AG04450 (cell line): Measurements from ENCODE around the gene GTF3C1. TPM values are rescaled to one million over a fixed set of nuclear protein-coding genes. Genes with fewer than 3 reads are reported as not detected.
"Not testable (repeated sequence)": the region's sequence is repeated elsewhere in the genome, so short reads cannot be mapped to it uniquely, and the experiment has no call there.

Source experiments
- CTCF ChIA-PET: fragments of 300-600, 350-600 bp; formaldehyde crosslinking; extraction: SDS; loops from one replicate; lab custom pipeline; 2022; ENCODE audit warnings: antibody characterized with exemption, inconsistent platforms; lab: Charles Lee
- POLR2A ChIA-PET: fragments of 350-600 bp; formaldehyde crosslinking; extraction: SDS; loops from one replicate; lab custom pipeline; 2021; ENCODE audit warnings: antibody characterized with exemption, inconsistent platforms; lab: Yijun Ruan, JAX
- DNase-seq: peaks from one replicate; pipeline ENCODE4 v3.0.0-alpha.2; 2011; ENCODE audit warnings: low read depth, low spot score
- H3K27ac ChIP-seq: one replicate; pipeline ENCODE4 v1.5.1; 2012; ENCODE audit warnings: low read depth, low read length, control low read depth
- H3K27me3 ChIP-seq: one replicate; pipeline ENCODE4 v1.6.0; 2012; ENCODE audit warnings: low read length; ENCODE audit not compliant: control insufficient read depth, insufficient read depth
- H3K4me3 ChIP-seq: 2 replicates; pipeline ENCODE4 v1.5.1; 2011; ENCODE audit warnings: mild to moderate bottlenecking, low read depth, low read length, control low read depth
- H3K9me3 ChIP-seq: 2 replicates; pipeline ENCODE4 v1.5.1; 2012; ENCODE audit warnings: low read length; ENCODE audit not compliant: control insufficient read depth, insufficient read depth
- CTCF ChIP-seq: IDR thresholded peaks from 2 replicates; pipeline ENCODE4 v1.5.1; 2011; ENCODE audit warnings: low read depth, low read length, control low read depth, inconsistent platforms
- polyA plus RNA-seq: library from polyadenylated mRNA; depleted of rRNA; stranded (reverse); fragments of >200 nt; gene quantifications from 2 replicates; pipeline ENCODE4 v1.2.3, GENCODE V29; 2011

The GTF3C1 gene
- polyA plus RNA-seq, 1 experiment = 40.2 TPM

- no peak for TF ChIP-seq CTCF
- no peak for DNase-seq
- Histone ChIP-seq H3K27me3 (no peaks in the 10 kb centered on the region), H3K9me3 (peaks cover 2% of the 10 kb centered on the region; the same call in 1 of the 2 replicates), H3K4me3 (no peak overlapping the region), H3K27ac (no peak overlapping the region)
- CTCF ChIA-PET = interaction anchor here (0.7 kb wide), 1 partner anchor 202 kb away, joined by 3 read pairs; no protein-coding TSS in a partner anchor
- POLR2A ChIA-PET = no interaction called here
Observed at GRCh38 chr16:27436065-27436464, 113.6 kb downstream of the GTF3C1 start.

- H3K27ac ChIP-seq, DNase-seq, POLR2A ChIA-PET, H3K9me3 ChIP-seq, H3K4me3 ChIP-seq, H3K27me3 ChIP-seq, CTCF ChIA-PET: not testable (repeated sequence)
Observed at GRCh38 chr16:27435146-27435545, 114.6 kb downstream of the GTF3C1 start.

- CTCF ChIA-PET = no interaction called here
- no peaks in the 10 kb centered on the region for H3K27me3 ChIP-seq
- H3K27ac ChIP-seq = no peak overlapping the region
- H3K4me3 ChIP-seq = no peak overlapping the region
- DNase-seq = no peak
- peaks cover 5% of the 10 kb centered on the region; the same call in 1 of the 2 replicates for H3K9me3 ChIP-seq
- no peak for TF ChIP-seq CTCF
- POLR2A ChIA-PET = no interaction called here
Observed at GRCh38 chr16:27434141-27435051, 115.3 kb downstream of the GTF3C1 start.

- Histone ChIP-seq H3K27me3 (no peaks in the 10 kb centered on the region), H3K27ac (no peak overlapping the region), H3K4me3 (no peak overlapping the region), H3K9me3 (peaks cover 5% of the 10 kb centered on the region; the same call in 1 of the 2 replicates)
- ChIA-PET POLR2A (no interaction called here), CTCF (interaction anchor here (1.1 kb wide), 1 partner anchor 278 kb away, joined by 3 read pairs; no protein-coding TSS in a partner anchor)
- DNase-seq = no peak
- no peak for TF ChIP-seq CTCF
Observed at GRCh38 chr16:27433636-27434035, 116.1 kb downstream of the GTF3C1 start.

- POLR2A ChIA-PET, H3K27ac ChIP-seq, H3K4me3 ChIP-seq, H3K9me3 ChIP-seq, DNase-seq, H3K27me3 ChIP-seq: not testable (repeated sequence)
- CTCF ChIA-PET = interaction anchor here (1.1 kb wide), 1 partner anchor 278 kb away, joined by 3 read pairs; no protein-coding TSS in a partner anchor
Observed at GRCh38 chr16:27433191-27433590, 116.5 kb downstream of the GTF3C1 start.

- ChIA-PET POLR2A (no interaction called here), CTCF (interaction anchor here (1.1 kb wide), 1 partner anchor 277 kb away, joined by 3 read pairs; no protein-coding TSS in a partner anchor)
- Histone ChIP-seq H3K27ac (peak overlapping the region; percentile 31), H3K27me3 (no peaks in the 10 kb centered on the region), H3K4me3 (no peak overlapping the region), H3K9me3 (peaks cover 5% of the 10 kb centered on the region; the same call in 1 of the 2 replicates)
- no peak for TF ChIP-seq CTCF
- peak; percentile 34 for DNase-seq
Observed at GRCh38 chr16:27432558-27432957, 117.2 kb downstream of the GTF3C1 start.
